Nephron (organoid): Measurements from ENCODE around the gene CDKAL1.

Experiments used
- H3K27ac Mint-ChIP-seq, 3 experiments: 2 replicates each; pipeline ENCODE4 v1.8.0; 2020; ENCODE audit warnings: mixed read lengths in 3 of 3, mild to moderate bottlenecking in 2 of 3, moderate library complexity in 1 of 3
- H3K27me3 Mint-ChIP-seq: 2 replicates; pipeline ENCODE4 v1.8.0; 2021; ENCODE audit warnings: low read depth, mild to moderate bottlenecking, moderate library complexity, mixed read lengths
- H3K36me3 Mint-ChIP-seq: 2 replicates; pipeline ENCODE4 v1.8.0; 2020; ENCODE audit warnings: low read depth, mixed read lengths
- H3K4me1 Mint-ChIP-seq: 2 replicates; pipeline ENCODE4 v1.8.0; 2020; ENCODE audit warnings: mixed read lengths
- H3K4me3 Mint-ChIP-seq, 3 experiments: 2 replicates each; pipeline ENCODE4 v1.8.0; 2020; ENCODE audit warnings: mild to moderate bottlenecking in 3 of 3, mixed read lengths in 3 of 3, moderate library complexity in 2 of 3
- H3K9me3 Mint-ChIP-seq: 2 replicates; pipeline ENCODE4 v1.8.0; 2020; ENCODE audit warnings: mixed read lengths
- CTCF ChIP-seq, 3 experiments: fragments of 200-600 bp; sonication (generic); IDR thresholded peaks; one replicate each; pipeline ENCODE4 v1.5.0; 2021; ENCODE audit warnings: antibody characterized with exemption in 3 of 3; ENCODE audit not compliant: unreplicated experiment in 3 of 3

CDKAL1 gene

GRCh38 chr6:20835315-20836010, 301.2 kb downstream of the CDKAL1 start:
- Mint-ChIP-seq H3K4me3 (no peak overlapping the region), H3K27me3 (no peaks in the 10 kb centered on the region), H3K4me1 (peaks cover 5% of the 10 kb centered on the region), H3K27ac (no peak overlapping the region), H3K36me3 (no peaks in the 10 kb centered on the region), H3K9me3 (no peaks in the 10 kb centered on the region)
- TF ChIP-seq CTCF (IDR thresholded peaks at IDR 0.05; ENCODE audit: unreplicated experiment in 3 of 3), result no peak

DNA sequence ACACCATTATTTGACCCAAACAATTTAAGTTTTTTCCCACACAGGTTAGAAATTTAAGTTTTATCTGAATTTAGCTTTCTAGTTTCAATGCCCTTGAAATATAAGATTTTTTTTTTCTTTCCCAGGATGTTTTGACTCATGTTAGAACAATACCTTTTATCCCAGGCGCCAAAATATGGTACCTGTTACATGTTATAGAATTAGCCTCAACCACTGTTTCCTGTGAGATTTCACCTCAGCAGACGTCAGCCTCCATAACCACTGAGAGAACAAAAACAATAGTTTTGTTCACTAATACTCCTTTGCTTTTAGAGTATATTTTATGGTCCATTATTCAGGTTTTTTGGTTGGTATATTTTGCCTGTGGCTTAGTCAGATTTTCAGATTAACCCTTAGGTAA, 302.9 kb downstream of the CDKAL1 start:
- Mint-ChIP-seq H3K27ac (no peak overlapping the region), H3K9me3 (no peaks in the 10 kb centered on the region), H3K4me3 (no peak overlapping the region), H3K27me3 (no peaks in the 10 kb centered on the region), H3K4me1 (peaks cover 5% of the 10 kb centered on the region), H3K36me3 (no peaks in the 10 kb centered on the region)
- TF ChIP-seq CTCF (IDR thresholded peaks at IDR 0.05; ENCODE audit: unreplicated experiment in 3 of 3), result no peak

DNA sequence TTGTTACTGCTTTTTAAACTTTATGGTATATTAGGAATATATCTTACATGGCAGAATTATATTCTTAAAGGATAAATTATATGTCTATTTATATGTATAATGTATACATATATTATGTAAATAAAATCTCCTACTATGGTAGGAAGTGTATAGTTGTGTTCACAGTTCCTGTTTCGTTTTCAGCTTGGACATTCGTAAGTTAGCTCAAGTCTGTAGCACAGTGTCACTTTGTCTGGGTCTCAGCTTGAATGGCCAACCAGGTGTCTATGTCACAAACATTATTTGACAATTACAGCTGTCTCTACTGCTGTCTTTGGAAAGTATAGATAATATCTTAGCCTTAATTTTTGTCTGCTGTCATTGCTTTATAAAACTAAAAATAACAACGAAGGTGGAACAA, 303.9 kb downstream of the CDKAL1 start:
- Mint-ChIP-seq H3K36me3 (no peaks in the 10 kb centered on the region), H3K9me3 (no peaks in the 10 kb centered on the region), H3K27me3 (no peaks in the 10 kb centered on the region), H3K4me1 (peaks cover 5% of the 10 kb centered on the region), H3K4me3 (peak overlapping the region in 1 of 3 experiments; percentile 7), H3K27ac (peak overlapping the region in 1 of 3 experiments; percentile 39)
- TF ChIP-seq CTCF (IDR thresholded peaks at IDR 0.05; ENCODE audit: unreplicated experiment in 3 of 3), result no peak

DNA sequence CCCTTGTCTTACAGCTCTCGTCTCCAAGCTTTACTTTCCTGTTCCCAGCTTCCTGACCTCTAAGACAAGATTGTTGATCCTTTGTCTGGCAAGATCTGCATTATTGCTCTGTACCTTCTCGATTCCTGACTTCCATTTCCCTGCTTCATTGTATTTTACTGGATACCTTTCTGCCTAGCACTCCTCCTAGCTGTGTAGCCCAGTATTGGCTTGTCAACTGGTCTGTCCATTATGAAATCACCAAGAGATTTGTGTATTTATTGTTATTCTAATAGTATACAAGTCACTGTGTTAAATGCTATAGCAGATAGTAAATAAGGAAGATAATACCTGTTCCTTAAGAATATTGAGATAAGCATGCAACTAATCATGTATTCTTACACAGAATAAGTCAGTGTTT, 305.4 kb downstream of the CDKAL1 start:
- H3K27me3 Mint-ChIP-seq, result no peaks in the 10 kb centered on the region
- H3K9me3 Mint-ChIP-seq, result no peaks in the 10 kb centered on the region
- no peak for TF ChIP-seq CTCF (IDR thresholded peaks at IDR 0.05; ENCODE audit: unreplicated experiment in 3 of 3)
- peaks cover 5% of the 10 kb centered on the region for H3K4me1 Mint-ChIP-seq
- no peaks in the 10 kb centered on the region for H3K36me3 Mint-ChIP-seq
- no peak overlapping the region for H3K27ac Mint-ChIP-seq
- H3K4me3 Mint-ChIP-seq, result no peak overlapping the region

DNA sequence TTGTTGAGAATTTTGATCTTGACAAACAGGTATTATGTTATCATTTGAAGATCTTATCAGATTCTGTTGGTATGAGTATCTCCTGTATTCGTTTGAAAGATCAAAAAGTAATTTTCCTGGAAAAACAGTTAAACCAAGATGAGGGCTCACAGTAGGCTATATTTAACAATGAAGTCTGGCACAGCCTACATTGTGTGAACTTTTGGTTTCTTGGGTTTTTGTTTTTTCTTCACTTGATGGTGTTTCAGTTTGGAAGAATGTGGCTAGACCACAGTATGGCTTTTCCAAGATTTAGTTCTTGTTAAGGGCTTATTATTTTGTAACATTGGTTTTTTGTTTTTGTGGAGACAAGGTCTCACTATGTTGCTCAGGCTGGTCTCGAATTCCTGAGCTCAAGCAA, 306.4 kb downstream of the CDKAL1 start:
- Mint-ChIP-seq H3K4me3 (no peak overlapping the region), H3K9me3 (no peaks in the 10 kb centered on the region), H3K27ac (no peak overlapping the region), H3K27me3 (no peaks in the 10 kb centered on the region), H3K36me3 (no peaks in the 10 kb centered on the region), H3K4me1 (peaks cover 5% of the 10 kb centered on the region)
- TF ChIP-seq CTCF (IDR thresholded peaks at IDR 0.05; ENCODE audit: unreplicated experiment in 3 of 3), result no peak

- no peaks in the 10 kb centered on the region for H3K9me3 Mint-ChIP-seq
- no peak overlapping the region for H3K27ac Mint-ChIP-seq
- no peak overlapping the region for H3K4me3 Mint-ChIP-seq
- TF ChIP-seq CTCF (IDR thresholded peaks at IDR 0.05; ENCODE audit: unreplicated experiment in 3 of 3), result no peak
- H3K27me3 Mint-ChIP-seq, result no peaks in the 10 kb centered on the region
- peaks cover 10% of the 10 kb centered on the region for H3K4me1 Mint-ChIP-seq
- H3K36me3 Mint-ChIP-seq, result no peaks in the 10 kb centered on the region
Measured at GRCh38 chr6:20841806-20842205, 307.5 kb downstream of the CDKAL1 start.
